Activated CD4-positive, alpha-beta T cell treated with anti-CD3 and anti-CD28 coated beads, Interleukin-2, amount 50 U/mL, for 16 hours (primary cell): Measurements from ENCODE around the gene CLTA.
A peak's percentile ranks its signal among the peaks of the same experiment; 100 is the strongest.

Experiments used
- DNase-seq: peaks from one replicate; pipeline ENCODE4 v3.0.0-alpha.2; 2020

The CLTA gene, protein sequence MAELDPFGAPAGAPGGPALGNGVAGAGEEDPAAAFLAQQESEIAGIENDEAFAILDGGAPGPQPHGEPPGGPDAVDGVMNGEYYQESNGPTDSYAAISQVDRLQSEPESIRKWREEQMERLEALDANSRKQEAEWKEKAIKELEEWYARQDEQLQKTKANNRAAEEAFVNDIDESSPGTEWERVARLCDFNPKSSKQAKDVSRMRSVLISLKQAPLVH

DNA sequence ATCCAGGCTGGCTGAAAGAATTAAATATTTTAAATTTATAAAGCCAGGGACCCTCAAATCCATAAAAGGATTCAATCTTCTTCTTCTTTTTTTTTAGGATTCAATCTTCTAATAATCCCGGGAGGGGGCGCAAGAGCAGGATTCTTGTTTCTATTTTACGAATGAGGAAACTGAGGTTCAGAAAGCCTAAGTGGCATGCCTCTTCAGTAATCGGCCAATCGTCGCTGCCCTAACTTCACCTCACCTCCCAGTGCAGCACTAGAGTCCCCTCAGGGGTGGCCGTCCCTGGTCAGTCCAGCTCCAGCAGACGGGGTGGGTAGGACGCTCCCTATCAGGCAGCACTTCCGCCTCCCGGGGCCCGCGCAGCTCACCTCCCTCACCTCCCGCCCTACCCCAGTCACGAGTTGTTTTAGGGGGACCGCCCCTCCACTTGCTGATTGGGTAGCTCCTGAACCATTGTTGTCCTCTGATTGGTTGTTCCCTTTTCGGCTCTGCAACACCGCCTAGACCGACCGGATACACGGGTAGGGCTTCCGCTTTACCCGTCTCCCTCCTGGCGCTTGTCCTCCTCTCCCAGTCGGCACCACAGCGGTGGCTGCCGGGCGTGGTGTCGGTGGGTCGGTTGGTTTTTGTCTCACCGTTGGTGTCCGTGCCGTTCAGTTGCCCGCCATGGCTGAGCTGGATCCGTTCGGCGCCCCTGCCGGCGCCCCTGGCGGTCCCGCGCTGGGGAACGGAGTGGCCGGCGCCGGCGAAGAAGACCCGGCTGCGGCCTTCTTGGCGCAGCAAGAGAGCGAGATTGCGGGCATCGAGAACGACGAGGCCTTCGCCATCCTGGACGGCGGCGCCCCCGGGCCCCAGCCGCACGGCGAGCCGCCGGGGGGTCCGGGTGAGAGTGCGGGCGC, at the start of gene CLTA:
Gene CLTA, plus strand, starts transcription at position 534 of the 902 bp plus-strand sequence. Its CDS starts 136 bp downstream, at position 670.
- peak; percentile 99 for DNase-seq

DNA sequence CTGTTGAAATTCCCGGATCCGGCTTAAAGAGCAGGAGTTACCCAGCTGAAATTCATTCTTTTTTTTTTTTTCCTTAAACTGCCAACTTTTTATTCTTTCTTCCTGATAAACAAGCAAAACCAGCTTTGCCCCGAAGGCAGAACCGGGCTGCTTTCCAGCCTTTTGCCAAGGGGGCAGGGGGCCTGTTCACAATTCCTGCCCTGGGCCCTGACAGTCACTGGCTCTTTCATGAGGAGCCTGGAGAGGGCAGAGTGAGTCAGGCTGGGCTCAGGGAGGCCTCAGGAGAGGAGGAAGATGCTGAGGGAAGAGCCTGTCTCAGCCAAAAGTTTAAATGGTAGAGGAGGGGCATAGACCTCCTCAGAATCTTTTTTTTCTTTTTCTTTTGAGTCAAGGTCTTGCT, 49.4 kb upstream of the CLTA start:
- DNase-seq: no peak

DNA sequence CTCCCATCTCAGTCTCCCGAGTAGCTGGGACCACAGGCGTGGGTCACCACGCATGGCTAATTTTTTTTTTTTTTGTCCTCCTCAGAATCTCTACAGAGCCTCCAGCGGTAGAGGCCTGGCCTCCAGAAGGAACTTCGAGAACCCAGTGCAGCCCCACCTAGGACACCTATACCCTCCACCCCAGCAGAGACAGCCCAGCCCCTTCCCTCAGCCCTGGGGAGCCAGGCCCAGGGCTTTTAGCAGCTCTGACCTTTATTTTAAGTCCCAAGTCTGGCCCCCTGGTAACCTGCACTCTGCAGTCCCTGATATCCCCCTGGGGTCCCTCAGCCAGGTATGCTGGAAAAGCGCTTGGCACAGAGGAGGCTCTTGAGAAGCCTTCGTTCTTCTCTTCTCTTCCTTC, 49.0 kb upstream of the CLTA start:
- DNase-seq: no peak

DNA sequence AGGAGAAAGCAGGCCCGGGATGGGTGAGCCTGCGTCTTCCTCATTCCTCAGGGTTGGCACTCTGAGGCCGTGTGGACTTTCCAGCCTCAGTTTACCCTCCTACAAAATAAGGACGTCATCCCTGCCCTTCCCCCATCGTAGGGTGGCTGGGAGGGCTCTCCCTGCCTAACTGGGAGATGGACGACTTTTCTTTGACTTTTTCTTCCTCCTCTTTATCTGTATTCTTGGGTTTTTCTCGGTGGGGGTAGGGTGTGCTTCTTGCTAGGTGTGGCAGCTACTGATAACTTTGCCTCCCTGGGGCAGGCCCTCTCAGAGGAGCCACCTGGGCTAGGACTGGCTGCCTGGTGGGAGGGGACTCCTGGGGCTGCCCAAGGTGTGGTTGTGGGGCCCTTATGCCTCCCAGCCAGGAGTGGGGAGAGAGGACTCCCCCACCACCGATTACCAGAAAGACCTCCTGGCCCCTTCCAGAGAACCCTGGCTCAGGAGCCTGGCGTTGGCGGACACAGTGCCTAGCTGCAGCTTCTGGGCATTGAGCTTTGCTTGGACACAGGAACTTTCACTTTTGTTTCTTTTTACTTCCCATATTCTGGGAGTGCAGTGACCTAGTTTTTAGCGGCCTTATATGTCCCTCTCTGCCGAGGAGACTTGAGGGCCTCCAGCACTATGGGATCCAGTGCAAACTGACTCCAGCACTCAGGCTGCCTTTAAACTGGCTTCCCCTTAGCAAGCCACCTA, 48.0 kb upstream of the CLTA start:
- DNase-seq: no peak

DNA sequence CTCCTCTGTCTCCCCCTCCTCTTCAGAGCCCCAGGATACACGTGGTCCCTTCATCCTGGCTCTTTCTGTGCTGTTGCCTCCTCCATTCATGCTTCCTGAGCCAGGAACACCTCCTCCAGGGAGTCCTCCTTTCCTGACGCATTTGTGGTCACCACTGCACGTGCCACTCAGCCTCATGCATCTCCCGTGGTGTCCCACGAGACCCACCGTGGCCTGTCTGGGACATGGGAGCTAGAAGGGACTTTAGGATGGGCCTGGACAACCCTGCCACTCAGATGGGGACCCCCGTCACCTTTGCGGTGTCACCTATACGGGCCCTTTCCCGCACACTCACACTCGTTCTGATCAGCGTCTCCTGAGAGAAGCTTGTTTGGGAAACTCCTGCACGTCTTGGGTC, 47.5 kb upstream of the CLTA start:
- DNase-seq: no peak

DNA sequence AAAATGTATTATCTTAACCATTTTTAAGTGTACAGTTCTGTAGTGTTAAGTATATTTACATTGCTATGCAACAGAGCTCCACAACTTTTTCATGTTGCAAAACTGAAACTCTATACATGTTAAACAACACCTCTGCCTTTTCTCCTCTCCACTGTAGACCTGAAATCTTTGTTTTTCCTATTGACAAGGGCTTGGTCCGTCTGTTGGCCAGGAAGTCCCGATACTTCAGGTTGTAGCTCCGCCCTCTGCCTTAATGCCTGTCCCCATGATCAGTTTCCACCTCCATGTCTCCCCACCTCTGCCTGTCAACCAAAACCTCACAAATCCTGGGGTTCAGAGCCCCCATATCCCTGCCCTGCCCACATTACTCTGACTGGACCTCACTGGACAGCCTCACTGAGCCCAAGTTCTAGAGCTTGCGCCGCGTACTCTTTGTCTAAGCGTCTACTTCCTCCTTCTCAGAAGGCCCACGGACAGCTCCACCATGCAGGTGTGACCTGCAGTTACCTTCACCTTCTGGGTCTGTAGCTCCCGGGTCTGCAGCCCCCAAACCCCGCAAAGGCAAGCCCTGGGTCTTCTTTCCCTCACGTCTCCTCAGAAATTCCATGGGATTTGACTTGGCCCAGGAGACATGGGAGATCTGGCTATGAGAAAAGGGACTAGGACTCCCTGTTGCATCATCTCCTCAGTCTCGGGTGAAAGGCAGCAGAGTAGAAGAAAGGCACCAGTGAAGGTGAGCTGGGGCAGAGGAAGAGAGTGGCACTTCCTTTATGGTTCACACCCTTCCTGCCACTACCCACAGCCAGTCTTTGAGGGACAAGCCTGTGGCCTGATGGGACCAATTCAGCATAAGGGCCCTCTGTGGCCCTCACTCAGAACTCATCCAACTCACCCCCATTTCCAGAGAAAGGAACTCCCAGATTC, 46.1 kb upstream of the CLTA start:
- DNase-seq: peak; percentile 54

DNA sequence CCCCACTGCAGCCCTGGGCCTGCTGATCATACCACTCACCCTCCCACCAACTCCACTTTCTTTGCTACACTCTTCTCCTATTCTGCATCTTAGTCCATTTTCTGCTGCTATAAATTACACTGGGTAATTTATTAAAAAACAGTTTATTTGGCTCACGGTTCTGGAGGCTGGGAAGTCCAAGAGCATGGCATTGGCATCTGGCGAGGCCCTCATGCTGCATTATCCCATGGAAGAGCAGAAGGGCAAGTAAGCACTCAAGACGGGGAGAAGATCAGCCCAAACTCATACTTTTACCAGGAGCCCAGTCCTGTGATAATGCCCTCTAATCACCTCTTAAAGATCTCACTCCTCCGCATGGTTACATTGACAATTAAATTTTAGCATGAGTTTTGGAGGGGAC, 44.8 kb upstream of the CLTA start:
- no peak for DNase-seq

DNA sequence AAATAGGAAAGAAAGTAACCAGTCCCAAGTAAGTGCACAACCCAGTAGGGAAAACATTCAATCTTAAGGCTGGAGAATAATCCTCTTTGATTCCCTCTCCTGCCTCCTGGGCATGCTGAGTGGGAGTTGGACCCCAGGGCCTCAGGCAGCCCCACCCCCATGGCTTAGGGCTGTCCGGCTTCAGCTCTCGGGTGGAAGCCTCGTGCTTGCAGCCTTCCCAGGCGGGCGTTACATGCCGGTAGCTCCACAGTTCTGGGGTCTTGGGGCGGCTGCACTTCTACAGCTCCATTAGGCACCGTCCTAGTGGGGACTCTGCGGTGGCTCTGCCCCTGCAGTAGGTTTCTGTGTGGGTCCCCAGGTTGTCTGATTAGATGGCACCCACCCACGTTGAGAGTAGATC, 44.1 kb upstream of the CLTA start:
- DNase-seq: no peak

DNA sequence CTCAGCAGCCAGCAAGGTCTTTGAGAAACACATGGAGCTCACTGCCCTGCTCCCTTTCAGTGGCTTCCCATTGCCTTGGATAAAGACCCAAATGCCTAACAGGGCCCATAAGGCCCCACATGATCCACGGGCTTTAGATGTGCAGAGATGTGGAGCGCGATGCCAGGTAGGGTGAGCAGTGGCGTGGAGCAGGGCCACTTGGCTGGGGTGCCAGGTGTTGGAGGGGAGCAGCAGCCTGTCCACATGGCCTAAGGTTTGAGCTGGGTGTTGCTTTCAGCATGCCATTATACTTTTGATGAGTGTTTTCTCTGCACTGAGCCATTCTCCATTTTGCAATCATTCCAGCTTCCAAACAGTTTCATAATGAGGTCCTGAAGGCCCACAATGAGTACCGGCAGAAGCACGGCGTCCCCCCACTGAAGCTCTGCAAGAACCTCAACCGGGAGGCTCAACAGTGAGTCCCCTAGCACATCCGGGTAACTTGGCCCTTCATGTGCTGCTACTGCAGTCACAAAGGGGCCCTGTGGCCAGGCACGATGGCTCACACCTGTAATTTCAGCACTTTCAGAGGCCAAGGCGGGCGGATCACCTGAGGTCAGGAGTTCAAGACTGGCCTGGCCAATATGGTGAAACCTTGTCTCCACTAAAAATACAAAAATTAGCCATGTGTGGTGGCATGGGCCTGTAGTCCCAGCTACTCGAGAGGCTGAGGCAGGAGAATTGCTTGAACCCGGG, 43.1 kb upstream of the CLTA start:
- DNase-seq: no peak

DNA sequence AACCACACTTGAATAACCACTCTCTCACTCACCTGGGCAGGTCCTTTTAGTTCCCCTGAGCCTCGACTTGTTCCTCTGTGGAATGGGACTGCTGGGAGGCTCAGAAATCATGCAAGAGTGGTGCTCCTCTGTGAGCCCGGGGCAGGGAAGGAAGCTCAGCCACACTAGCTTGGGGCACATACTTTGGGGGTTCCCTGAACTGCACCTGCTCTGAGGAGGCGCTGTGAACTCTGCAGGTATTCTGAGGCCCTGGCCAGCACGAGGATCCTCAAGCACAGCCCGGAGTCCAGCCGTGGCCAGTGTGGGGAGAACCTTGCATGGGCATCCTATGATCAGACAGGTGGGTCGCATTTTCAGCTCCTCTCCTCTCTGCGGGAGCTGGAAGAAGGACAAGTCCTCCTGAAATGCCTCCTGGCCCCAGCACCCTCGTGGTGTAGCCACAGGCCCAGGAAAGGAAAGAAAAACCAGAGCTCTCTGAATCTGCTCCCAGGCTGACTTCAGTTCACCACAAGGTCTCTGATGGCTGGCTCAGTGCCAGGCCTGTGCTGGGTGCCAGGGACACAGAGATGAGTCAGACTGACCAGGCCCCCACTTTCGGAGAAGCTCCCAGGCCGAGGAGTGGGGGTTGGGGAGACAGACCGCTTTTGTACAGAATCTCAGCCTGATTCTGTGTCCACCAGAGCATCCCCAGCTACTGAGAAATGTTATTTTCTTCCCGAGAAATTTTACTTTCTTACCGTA, 42.2 kb upstream of the CLTA start:
- peak; percentile 90 for DNase-seq

DNA sequence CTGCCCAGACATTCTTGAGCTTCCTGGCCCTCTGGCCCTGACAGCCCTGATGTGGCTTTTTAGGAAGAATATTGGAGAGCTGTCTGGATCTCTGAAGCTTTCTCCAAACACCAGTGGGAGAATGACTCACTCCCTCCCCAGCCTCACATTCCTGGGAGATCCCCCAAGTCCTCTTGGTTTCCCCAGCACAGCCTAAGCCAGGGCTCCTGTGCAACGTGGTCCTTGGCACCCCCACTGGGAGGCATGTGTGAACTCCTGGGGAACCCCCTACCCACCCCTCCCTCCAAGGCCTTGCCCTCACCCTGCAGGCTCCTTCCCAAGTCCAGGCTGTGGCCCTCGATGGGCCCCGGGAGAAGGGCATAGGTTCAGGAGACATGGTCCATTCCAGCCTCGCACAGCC, 41.5 kb upstream of the CLTA start:
- no peak for DNase-seq

DNA sequence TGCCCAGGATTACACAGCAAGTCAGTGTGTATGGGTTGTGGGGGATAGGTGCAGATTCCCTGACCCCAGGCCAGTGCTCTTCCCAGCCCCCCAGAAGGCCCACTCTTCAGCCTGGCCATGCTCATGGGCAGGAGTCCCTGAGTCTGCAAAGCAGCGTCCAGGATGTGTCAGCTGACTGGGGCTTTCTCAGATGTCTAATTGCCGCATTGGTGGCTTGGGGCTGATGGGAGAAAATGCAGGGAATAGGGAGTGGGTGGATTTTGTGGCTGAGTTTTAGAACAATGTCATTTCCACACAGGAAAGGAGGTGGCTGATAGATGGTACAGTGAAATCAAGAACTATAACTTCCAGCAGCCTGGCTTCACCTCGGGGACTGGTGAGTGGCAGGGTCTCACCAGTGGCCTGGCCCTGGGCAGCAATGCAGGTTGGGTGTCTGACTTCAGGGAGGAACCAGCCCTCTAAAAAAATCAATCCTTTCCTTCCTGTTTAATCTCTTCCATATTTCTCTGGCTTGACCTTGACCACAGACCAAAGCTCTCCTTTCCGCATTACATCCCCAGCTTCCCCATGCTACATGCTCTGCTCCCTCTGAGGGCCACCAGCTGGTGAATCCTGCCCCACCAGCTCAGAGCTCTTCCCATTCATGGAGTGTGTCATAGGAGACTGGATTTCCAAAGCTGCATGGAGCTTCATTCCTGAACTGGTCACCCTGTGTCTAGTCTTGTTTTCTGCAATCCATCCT, 40.0 kb upstream of the CLTA start:
- no peak for DNase-seq

DNA sequence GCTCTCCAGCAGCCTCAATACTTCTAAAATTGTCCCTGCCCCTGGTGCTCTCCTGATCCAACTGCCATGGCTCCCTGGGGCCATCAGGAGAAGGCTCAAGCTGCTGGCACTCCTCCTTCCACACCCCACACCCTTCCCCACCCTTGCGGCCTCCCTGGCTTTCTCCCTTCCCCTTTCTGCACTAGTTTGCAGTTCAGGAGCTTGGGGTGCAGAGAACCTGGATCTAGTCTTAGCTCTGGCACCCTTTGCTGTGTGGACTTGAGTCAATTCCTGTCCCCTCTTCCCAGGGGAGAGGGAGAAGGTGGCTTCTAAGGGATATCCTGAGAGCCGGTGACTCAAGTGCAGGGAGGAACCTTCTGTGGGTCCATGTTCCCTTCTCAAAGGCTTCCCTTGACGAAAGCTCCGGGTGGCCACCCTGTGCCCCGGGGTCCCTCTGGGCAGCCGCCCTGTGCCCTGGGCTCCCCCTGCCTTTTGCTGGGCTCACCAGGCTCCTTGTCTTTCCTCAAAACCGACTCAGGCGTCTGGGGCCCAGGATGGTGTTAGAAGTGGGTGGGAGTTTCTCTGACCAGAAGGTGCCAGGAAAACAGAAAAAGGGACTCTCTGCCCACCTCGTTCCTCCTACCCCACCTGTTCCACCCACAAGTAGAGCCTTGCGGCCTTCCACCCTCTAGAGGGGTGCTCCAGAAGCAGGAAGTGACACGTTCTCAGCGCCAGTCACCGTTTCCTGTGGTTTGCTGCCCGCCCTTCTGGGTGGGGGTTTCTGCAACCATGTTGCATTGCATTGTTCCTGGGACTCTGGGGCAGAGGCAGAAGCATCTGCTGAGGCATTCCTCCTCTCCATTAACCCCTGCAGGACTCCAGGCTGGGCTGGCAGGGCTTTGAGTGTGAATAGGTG, 39.2 kb upstream of the CLTA start:
- peak; percentile 92 for DNase-seq

DNA sequence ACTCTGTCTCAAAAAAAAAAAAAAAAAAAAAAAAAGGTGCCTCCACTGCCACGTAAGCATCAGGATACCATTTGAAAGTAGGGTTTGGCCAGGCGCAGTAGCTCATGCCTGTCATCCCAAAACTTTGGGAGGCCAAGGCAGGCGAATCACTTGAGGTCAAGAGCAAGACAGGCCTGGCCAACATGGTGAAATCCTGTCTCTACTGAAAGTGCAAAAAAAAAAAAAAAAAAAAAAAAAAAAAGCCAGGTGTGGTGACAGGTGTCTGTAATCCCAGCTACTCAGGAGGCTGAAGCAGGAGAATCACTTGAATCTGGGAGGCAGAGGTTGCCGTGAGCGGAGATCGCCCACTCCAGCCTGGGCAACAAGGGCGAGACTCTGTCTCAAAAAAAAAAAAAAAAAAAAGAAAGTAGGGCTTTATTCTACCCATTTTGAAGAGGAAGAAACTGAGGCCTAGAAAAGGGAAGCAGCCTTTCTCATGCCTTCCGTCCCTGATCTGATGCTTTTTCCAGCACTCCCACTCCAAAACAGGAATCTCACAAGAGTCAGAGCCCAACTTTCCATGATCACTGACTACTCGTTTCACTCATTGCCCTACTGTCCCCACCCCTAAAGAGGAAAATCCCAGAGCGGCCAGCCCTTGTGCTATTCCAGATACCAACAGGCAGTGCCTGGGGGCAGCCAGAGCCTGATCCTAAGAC, 37.8 kb upstream of the CLTA start:
- no peak for DNase-seq

DNA sequence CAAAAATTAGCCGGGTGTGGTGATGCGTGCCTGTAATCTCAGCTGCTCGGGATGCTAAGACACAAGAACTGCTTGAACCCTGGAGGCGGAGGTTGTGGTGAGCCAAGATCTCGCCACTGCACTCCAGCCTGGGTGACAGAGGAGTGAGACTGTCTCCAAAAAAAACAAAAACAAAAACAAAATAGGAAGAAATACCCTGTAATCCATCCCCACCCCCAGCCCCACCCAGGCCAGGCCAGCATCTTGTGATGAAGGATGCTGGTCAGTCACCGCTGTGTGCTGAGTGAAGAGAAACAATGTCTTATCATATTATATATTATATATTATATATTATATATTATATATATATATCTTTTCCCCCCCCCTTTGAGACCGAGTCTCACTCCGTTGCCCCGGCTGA, 37.0 kb upstream of the CLTA start:
- no peak for DNase-seq

DNA sequence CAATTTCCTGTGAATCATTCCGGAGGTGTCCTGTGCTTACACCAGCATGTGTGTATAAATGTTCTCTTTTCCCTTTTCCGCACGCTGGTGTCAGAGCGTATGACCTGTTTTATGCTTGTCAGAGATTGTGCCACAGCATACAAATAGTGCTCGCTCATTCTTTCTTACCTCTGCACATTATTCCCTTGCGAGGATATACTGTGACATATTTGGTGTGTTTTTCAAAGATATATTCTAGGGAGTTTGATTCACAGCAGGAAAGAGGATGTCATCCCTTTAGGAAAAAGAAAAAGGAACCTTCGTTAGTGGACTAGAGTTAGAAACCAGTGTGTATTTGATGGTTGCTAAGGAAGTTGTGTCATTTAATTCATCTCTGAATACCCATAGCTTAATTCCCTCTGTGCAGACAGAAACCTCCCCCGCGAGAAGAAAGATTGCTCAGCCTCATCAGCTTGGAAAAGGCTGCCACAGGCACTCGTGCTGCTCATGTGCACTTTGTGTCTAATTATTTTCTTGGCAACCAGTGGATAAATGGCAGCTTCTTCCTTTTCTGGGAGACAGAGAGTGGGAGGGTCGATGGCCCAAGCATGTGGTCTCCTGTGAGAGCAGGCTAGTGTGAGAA, 36.3 kb upstream of the CLTA start:
- DNase-seq: no peak

DNA sequence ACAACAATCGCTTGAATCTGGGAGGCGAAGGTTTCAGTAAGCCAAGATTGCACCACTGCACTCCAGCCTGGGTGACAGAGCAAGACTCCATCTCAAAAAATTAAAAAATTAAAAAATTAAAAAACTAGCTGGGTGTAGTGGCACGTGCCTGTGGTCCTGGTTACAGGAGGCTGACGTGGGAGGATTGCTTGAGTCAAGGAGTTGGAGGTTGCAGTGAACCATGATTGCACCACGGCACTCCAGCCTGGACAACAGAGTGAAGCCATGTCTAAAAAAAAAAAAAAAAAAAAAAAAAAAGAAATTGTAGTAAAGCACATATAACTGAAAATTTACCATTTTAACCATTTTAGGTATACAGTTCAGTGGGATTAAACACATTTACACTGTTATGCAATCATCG, 34.6 kb upstream of the CLTA start:
- no peak for DNase-seq

DNA sequence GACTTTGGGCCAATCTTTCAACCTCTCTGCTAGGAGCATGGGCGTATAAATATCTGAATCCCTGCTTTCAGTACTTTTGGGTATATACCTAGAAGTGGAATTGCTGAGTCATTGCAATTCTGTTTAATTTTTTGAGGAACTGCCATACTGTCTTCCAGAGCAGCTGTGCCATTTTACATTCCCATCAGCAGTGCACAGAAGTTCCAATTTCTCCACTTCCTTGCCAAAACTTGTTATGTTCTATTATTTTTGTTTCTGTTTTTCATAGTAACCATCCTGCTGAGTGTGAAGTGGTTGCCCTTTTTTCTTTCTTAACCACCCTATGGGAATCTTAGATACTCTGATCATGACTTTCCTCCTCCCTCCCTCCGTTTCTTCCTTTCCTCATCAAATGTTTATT, 32.6 kb upstream of the CLTA start:
- no peak for DNase-seq
